Glomerular visceral epithelial cell (primary cell): ENCODE measurements around the gene MAP1B.

Source experiments
- DNase-seq: peaks from one replicate; pipeline ENCODE4 v3.0.0-alpha.2; 2016; ENCODE audit errors: extremely low spot score

MAP1B gene

GRCh38 chr5:72224946-72225463, 117.7 kb downstream of the MAP1B start:
- DNase-seq, result no peak

- no peak for DNase-seq
Measured at GRCh38 chr5:72225741-72226140, 118.5 kb downstream of the MAP1B start.

DNA sequence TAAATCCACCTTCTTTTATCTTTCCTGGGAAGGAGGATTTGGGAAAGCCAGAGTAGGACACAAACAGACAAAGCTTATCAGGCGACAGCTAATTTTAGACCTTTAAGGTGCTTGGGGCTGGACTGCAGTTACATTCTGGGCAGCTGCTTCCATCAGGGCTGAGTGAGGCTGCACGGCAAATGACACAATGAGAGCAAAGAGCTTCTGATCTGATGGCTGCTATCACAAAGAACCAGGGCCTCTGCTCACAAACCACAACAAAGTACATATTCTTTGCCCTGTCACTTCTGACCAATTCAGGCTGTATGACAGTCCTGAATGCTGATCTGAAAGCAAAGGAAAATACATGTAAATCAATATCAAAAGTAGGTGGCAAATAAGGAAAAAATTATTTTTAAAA, 119.7 kb downstream of the MAP1B start:
- no peak for DNase-seq

DNA sequence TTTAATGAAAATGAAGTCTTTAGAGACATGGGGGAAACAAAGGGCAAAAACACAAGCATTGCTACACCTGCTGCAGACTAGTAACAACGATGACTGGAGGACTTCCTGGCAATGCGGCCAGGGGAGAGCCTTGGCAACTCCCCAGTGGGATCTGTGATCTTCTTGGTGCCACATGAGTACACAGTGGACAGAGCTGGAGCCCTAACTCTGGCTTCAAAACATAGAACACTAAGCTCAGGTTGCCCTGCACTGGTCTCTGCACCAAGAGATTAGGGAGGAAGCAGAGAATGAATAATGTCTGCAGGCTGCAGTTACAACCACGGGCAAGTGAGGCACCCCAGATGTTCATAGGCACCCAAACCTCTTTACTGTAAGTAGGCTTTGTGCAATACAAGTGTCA, 121.7 kb downstream of the MAP1B start:
- DNase-seq, result no peak

- DNase-seq, result no peak
Measured at GRCh38 chr5:72231991-72232703, 124.9 kb downstream of the MAP1B start.

DNA sequence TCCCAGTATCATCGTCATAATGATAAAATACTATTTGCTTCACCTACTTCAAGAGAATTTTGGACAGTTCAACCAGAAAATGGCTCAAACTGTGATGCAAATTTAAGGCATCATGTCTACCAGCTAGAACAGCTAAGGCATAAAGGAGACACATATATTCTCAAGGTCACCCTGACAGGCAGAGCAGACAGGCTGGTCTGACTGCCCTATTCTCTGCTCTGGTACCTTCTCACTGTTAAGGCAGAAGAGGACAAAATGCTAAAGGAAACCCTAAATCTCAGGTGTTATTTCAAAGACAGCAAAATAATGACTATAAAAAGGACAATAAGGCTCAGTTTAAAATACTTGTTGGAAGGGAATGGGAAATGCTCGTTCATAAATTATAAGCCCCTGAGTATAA, 125.6 kb downstream of the MAP1B start:
- DNase-seq, result no peak

- no peak for DNase-seq
Measured at GRCh38 chr5:72233835-72234234, 126.6 kb downstream of the MAP1B start.

DNA sequence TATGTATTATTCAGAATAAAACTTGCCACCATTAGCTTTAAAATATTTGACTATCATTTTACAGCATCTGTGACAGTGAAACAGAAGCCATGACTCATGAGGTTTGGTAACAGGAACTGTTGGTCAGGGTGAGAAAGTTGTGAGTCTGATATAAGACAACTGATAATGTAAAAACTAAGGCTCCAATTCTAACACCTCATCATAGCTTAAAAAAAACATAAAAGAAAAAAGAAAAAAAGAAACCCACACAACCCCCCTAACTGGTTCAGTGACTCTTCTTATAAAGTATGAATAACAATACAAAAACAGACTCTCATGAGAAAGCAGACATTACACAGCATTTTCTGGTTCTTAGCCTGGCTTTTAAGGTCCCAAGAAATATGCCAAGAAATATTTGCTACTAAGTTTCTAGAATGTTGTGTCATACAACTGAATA, 127.0 kb downstream of the MAP1B start:
- DNase-seq, result peak; percentile 59

- no peak for DNase-seq
Measured at GRCh38 chr5:72234868-72235267, 127.6 kb downstream of the MAP1B start.

DNA sequence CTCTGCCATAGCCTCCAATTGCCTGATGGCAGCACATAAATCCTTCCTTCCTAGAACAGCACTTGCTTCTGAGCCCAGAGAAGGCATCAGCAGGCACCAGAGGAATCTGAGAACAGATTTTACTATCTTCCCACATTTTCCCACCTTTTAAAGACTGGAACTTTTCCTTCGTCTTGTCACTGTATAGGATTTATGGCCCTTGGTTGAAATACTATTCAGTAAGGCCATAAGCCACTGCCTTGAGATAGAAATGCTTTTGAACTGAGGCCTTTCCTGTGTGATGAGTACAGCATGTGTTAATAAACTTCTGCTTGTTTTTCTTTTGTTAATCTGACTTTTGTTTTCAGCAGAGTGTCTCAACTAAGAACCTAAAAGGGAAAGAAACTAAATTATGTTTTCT, 128.4 kb downstream of the MAP1B start:
- no peak for DNase-seq

- DNase-seq, result no peak
Measured at GRCh38 chr5:72237415-72237814, 130.1 kb downstream of the MAP1B start.

DNA sequence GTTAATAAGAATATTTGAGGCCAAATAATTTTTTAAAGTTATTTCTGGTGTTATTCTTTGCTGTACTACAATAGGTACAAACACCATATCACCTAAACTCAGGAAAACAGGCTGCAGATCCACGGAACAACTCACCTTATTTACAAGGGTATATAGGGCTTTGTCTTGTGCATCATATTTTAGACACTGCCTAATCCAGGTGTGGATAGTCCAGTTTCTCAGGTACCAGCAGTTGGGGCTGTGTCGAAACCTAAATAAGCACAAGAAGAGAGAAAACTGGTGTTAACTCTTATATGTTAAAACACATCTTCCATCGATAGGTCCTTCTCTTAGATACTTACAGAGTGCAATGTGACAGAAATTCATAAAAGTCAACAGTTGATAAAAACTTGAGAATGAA, 130.6 kb downstream of the MAP1B start:
- DNase-seq, result no peak

GRCh38 chr5:72238712-72239445, 131.6 kb downstream of the MAP1B start:
- DNase-seq, result no peak

GRCh38 chr5:72241346-72242003, 134.2 kb downstream of the MAP1B start:
- no peak for DNase-seq

- DNase-seq, result peak; percentile 55
Measured at GRCh38 chr5:72242796-72243475, 135.7 kb downstream of the MAP1B start.

DNA sequence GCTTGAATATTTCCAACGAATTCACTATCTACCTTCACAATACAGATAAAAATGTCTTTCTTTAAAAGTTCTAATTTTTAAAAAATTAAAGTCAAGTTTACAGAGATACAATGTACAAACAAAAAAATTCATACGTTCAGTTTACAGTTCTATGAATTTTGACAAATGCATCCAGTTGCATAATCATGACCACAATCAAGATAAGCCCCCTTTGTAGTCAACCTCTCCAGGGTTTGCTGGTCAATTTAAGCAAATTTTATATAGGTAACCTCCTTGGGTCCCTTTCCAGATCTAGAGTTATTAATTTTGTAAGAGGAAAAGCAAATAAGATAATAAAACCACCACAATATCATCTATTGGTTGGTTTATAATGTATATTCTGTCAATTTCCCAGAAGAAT, 136.4 kb downstream of the MAP1B start:
- no peak for DNase-seq

DNA sequence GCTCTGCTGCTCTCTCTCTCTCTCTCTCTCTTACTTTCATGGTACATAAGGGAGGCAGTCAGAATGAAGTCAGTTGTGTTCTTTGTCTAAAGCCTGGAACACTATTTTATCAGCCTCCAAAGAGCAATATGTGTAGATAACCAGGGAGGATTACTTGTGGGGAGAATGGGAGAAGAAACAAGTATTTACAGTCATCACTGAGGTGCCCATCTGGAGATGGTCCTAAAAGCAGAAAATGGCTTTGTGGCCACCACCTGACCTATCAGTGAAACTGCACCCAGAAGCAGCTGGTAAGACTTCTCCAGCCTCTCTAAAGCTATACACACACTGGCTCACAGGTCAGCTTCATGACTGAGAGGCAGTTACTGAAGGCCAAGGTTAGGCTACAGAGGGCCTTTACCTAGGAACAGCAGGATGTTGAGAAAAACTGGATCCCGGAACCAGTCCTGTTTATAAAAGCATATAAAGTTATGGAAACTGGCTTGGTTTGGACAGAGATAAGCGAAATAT, 137.6 kb downstream of the MAP1B start:
- peak; percentile 57 for DNase-seq

GRCh38 chr5:72245546-72245945, 138.3 kb downstream of the MAP1B start:
- no peak for DNase-seq

GRCh38 chr5:72245951-72246532, 138.8 kb downstream of the MAP1B start:
- DNase-seq, result no peak

GRCh38 chr5:72246954-72247442, 139.7 kb downstream of the MAP1B start:
- no peak for DNase-seq

- peak; percentile 84 for DNase-seq
Measured at GRCh38 chr5:72248410-72248981, 141.2 kb downstream of the MAP1B start.
